GM12864 (cell line): ENCODE measurements around the gene IER5L.

Experiments
- DNase-seq: peaks from one replicate; pipeline ENCODE4 v3.0.0-alpha.2; 2011; ENCODE audit warnings: low read depth
- H3K4me3 ChIP-seq: 2 replicates; pipeline ENCODE4 v1.5.1; 2011; ENCODE audit warnings: mild to moderate bottlenecking, low read depth, low read length, control low read depth
- TF ChIP-seq, protein P1 (sequence below): IDR thresholded peaks from 2 replicates; pipeline ENCODE4 v1.5.1; 2011; ENCODE audit warnings: low read depth, mild to moderate bottlenecking, moderate library complexity, low read length, control low read depth, inconsistent platforms; ENCODE audit errors: missing control alignments

The IER5L gene

DNA sequence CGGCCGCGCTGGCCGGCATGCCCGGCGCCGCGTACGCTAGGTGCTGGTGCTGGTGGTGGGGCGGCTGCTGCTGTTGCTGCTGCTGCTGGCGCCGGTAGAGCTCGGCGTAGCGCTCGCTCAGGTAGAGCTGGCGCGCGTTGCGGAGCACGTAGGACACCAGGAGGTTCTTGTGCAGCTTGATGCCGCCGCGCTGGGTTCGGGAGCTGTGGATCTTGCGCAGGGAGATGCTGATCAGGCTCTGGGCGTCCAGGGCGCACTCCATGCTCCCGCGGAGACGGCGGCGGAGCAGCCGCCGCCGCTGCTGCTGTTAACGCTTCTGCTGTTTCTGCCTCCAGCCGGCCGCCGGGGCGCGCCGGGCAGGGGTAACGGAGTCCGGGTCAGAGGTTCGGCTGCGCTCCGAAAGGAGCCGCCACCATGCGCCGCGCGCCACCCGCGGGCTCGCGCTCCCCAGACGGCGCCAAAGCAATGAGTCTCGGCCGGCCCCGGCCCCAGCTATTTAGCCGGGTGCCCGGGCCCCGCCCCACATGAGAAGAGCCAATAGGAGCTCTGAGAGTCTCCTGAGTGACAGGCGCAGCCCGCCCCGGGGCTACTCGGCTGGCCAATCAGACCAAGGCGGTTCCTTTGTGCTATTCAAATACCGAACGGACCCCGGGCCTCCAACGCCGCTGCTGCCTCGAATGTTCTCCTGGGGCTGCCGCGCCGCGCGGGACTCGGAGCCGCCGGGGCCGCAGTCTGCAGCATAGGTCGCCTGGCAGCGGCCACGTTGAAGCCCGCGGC, at the start of gene IER5L:
Gene IER5L, minus strand, starts transcription at position 471 of the 777 bp plus-strand sequence. Its CDS starts 209 bp downstream, at position 262.
- TF ChIP-seq, protein P1, sequence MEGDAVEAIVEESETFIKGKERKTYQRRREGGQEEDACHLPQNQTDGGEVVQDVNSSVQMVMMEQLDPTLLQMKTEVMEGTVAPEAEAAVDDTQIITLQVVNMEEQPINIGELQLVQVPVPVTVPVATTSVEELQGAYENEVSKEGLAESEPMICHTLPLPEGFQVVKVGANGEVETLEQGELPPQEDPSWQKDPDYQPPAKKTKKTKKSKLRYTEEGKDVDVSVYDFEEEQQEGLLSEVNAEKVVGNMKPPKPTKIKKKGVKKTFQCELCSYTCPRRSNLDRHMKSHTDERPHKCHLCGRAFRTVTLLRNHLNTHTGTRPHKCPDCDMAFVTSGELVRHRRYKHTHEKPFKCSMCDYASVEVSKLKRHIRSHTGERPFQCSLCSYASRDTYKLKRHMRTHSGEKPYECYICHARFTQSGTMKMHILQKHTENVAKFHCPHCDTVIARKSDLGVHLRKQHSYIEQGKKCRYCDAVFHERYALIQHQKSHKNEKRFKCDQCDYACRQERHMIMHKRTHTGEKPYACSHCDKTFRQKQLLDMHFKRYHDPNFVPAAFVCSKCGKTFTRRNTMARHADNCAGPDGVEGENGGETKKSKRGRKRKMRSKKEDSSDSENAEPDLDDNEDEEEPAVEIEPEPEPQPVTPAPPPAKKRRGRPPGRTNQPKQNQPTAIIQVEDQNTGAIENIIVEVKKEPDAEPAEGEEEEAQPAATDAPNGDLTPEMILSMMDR, result no peak
- peak within 1 kb of the TSS; percentile 64 for H3K4me3 ChIP-seq
- peak; percentile 66 for DNase-seq

DNA sequence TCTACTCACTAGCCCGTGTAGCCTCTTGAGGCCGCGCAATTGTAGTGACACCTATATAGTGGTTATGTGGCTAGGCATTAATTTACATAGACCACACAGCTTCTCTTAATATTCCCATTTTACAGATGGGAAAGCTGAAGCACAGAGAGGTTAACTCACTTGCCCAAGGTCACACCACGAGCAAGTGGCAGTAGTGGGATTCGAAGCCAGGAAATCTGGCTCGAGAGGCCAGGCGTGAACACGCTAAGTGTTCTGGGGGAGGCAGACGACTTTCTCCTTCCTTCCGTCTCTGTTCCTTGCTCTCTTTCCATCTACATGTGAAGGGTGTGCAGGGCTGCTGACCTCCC, 49.8 kb upstream of the IER5L start:
- no peak for DNase-seq
- no peak overlapping the region for H3K4me3 ChIP-seq
- TF ChIP-seq, protein P1, result no peak

DNA sequence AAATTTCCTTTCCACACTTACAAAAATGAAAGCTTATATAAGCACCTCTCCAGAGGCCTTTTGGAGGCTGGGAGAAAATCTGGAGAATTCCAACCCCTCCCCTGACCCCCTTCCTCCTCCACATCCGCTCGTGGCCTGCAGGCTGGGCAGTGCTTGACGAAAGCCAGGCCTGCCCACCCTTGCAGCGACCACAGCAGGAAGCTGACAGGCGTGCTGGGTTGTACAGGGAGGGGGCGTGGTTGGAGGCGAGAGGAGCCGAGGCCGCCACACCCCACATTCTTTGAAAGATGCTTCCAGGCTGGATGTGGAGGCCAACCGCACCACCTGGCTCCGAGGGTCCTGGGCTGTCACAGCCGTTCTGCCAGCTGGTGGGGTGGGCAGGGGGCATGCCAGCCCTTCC, 47.8 kb upstream of the IER5L start:
- H3K4me3 ChIP-seq, result no peak overlapping the region
- DNase-seq, result no peak
- TF ChIP-seq, protein P1, result no peak

DNA sequence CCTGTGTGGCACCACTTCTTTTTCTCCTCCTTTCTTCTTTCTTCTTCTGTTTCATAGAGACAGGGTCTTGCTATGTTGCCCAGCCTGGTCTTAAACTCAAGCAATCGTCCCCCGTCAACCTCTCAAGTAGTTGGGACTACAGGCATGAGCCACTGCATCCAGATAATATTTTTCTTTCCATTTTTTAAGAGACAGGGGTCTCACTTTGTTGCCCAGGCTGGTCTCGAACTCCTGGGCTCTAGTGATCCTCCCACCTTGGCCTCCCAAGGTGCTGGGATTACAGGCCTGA, 47.4 kb upstream of the IER5L start:
- H3K4me3 ChIP-seq, result no peak overlapping the region
- no peak for DNase-seq
- TF ChIP-seq, protein P1, result no peak

DNA sequence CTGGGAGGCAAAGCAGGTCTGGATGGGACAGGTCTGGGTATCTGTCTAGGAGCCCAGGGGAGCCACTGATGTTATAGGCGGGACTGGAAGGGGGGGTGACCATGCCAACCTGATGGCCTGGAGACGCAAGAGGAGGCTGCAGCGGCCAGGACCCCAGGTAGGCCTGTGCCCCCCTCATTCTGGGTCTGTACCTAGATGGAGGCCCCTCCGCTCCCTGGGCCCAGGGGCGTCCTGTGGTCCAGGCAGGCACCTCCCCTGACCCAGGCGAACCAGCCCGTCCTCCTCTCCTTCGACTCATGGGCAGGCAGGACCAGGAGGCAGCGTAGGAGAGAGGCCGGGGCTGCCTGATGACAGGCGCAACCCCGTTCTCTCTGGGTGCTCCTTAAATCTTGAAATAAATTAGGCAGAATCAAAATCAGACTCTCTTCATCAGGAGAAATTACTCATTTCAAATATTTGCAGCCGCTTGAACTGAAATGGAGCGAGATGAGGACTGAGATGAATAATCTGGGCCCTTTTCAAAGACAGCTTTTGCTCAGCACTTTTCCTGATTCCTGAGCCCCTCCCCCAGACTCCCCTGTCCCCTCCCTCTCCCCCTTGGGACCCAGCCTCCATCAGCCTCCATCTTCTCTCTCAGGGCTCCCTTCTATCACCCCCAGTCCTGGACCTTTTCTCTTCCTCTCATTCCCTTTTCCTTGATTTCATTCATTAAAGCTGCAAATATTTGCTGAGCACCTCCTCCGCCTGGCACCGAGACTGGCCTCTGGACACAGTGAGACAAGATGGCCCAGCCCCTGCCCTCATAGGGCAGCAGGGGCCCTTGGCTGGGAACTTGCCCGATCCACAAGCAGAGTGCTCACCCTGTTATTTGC, 46.8 kb upstream of the IER5L start:
- TF ChIP-seq, protein P1, result no peak
- no peak overlapping the region for H3K4me3 ChIP-seq
- DNase-seq, result no peak

DNA sequence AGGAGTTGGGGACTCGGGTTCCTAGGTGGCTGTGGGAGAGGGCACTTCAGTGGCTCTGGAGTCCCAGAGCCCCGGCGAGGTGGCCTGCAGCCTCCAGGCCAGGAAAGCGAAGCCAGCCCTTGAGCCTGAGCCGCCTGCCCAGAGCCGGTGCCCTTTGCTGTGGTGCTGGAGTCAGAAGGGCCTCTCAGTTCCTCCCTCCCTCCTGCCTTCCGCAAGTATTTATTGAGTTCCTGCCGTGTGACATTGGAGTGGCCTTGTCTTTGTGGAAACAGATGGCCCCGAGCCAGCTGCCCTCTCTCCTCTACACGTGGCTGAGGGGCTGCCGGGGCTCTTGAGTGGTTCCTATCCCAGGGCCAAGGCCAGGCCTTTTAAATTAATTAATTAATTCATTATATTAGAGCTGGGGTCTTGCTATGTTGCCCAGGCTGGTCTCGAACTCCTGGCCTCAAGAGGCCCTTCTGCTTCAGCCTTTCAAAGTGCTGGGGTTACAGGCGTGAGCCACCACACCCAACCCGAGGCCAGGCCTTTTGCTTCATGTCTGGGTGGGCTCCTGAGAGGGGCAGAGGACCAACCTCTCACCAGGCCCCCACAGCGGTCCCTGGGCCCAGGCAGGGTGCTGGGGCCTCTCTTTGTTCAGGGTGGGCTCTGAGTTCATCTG, 45.6 kb upstream of the IER5L start:
- H3K4me3 ChIP-seq, result no peak overlapping the region
- no peak for DNase-seq
- TF ChIP-seq, protein P1, result no peak
